CD4-positive, alpha-beta T cell treated with Interleukin-4 for 4 hours (primary cell): ENCODE results near the gene PPP1R37.

Experiments
- DNase-seq: peaks from one replicate; pipeline ENCODE4 v3.0.0-alpha.2; 2020

The PPP1R37 gene

GRCh38 chr19:45139286-45140143 is 46.5 kb downstream of the PPP1R37 start:
- DNase-seq, result no peak

GRCh38 chr19:45140144-45140503 is 47.1 kb downstream of the PPP1R37 start:
- DNase-seq, result no peak

GRCh38 chr19:45140533-45140932 is 47.6 kb downstream of the PPP1R37 start:
- no peak for DNase-seq

GRCh38 chr19:45141203-45141900 is 48.4 kb downstream of the PPP1R37 start:
- no peak for DNase-seq

- DNase-seq, result no peak
Measured at GRCh38 chr19:45142016-45142725, 49.2 kb downstream of the PPP1R37 start.

- no peak for DNase-seq
Measured at GRCh38 chr19:45142726-45143110, 49.7 kb downstream of the PPP1R37 start.

- no peak for DNase-seq
Measured at GRCh38 chr19:45144431-45145269, 51.7 kb downstream of the PPP1R37 start.

GRCh38 chr19:45145270-45146189 is 52.6 kb downstream of the PPP1R37 start:
- no peak for DNase-seq

- DNase-seq, result no peak
Measured at GRCh38 chr19:45146251-45146650, 53.3 kb downstream of the PPP1R37 start.

GRCh38 chr19:45146741-45147205 is 53.8 kb downstream of the PPP1R37 start:
- no peak for DNase-seq

GRCh38 chr19:45147835-45148676 is 55.1 kb downstream of the PPP1R37 start:
- DNase-seq, result no peak

GRCh38 chr19:45149129-45149528 is 56.1 kb downstream of the PPP1R37 start:
- no peak for DNase-seq

GRCh38 chr19:45150180-45150579 is 57.2 kb downstream of the PPP1R37 start:
- DNase-seq, result no peak

GRCh38 chr19:45150751-45151281 is 57.8 kb downstream of the PPP1R37 start:
- DNase-seq, result no peak

- no peak for DNase-seq
Measured at GRCh38 chr19:45151320-45151719, 58.3 kb downstream of the PPP1R37 start.

GRCh38 chr19:45151821-45152503 is 59.0 kb downstream of the PPP1R37 start:
- DNase-seq, result no peak

- peak; percentile 35 for DNase-seq
Measured at GRCh38 chr19:45152504-45153338, 59.7 kb downstream of the PPP1R37 start.

GRCh38 chr19:45153339-45154063 is 60.5 kb downstream of the PPP1R37 start:
- no peak for DNase-seq
